PC-3 (cell line): ENCODE measurements around the gene CEP85L.

Experiments used
- CTCF ChIP-seq: fragments of 300-600 bp; sonication (generic); conservative IDR thresholded peaks from 2 replicates; pipeline ENCODE4 v1.5.1; 2017; ENCODE audit warnings: antibody characterized with exemption, low read depth, mild to moderate bottlenecking, low read length
- EZH2 ChIP-seq: fragments of 300-600 bp; sonication (generic); IDR thresholded peaks from one replicate; pipeline ENCODE4 v1.6.1; 2017; ENCODE audit warnings: antibody characterized with exemption, mild to moderate bottlenecking, low read length; ENCODE audit not compliant: unreplicated experiment

GRCh38 chr6:118558464-118559217 lies 92.8 kb downstream of the CEP85L start:
- TF ChIP-seq CTCF (no peak), EZH2 (no peak)
